SK-N-SH treated with all-trans-retinoic acid at 6 μM for 48 hours (cell line): Measurements from ENCODE around the gene ABCF2.

ENCODE experiments used
- ATAC-seq: fragments of 200-7000 bp; cut with Tn5 transposase; 3 replicates; pipeline ENCODE4 v1.9.1; 2020; ENCODE audit warnings: mild to moderate bottlenecking, moderate library complexity
- BACH2 ChIP-seq: fragments of 250-450 bp; sonication (Bioruptor Pico); IDR thresholded peaks from 2 replicates; pipeline ENCODE4 v1.9.0; 2021; ENCODE audit warnings: mild to moderate bottlenecking, borderline replicate concordance
- ESRRG ChIP-seq: fragments of 250-450 bp; sonication (Bioruptor Pico); IDR thresholded peaks from 2 replicates; pipeline ENCODE4 v1.6.1; 2021; ENCODE audit warnings: mild to moderate bottlenecking
- GLIS3 ChIP-seq: fragments of 250-450 bp; sonication (Bioruptor Pico); IDR thresholded peaks from 2 replicates; pipeline ENCODE4 v1.5.0; 2020; ENCODE audit warnings: mild to moderate bottlenecking, moderate library complexity
- ISL1 ChIP-seq: fragments of 250-450 bp; sonication (Bioruptor Pico); IDR thresholded peaks from 2 replicates; pipeline ENCODE4 v2.1.2; 2022; ENCODE audit warnings: mild to moderate bottlenecking, moderate library complexity
- OSR1 ChIP-seq: fragments of 250-450 bp; sonication (Bioruptor Pico); IDR thresholded peaks from 2 replicates; pipeline ENCODE4 v1.8.0; 2022; ENCODE audit warnings: moderate library complexity, mild to moderate bottlenecking, inconsistent platforms
- PPARA ChIP-seq: fragments of 250-450 bp; sonication (Bioruptor Pico); IDR thresholded peaks from 2 replicates; pipeline ENCODE4 v1.5.0; 2020; ENCODE audit warnings: mild to moderate bottlenecking, borderline replicate concordance
- RARB ChIP-seq: fragments of 250-450 bp; sonication (Bioruptor Pico); IDR thresholded peaks from 2 replicates; pipeline ENCODE4 v1.8.0; 2021; ENCODE audit warnings: mild to moderate bottlenecking, moderate library complexity
- TCF4 ChIP-seq: fragments of 250-450 bp; sonication (Bioruptor Pico); IDR thresholded peaks from 2 replicates; pipeline ENCODE4 v1.8.0; 2021; ENCODE audit warnings: mild to moderate bottlenecking, moderate library complexity, borderline replicate concordance
- TOX ChIP-seq: fragments of 250-450 bp; sonication (Bioruptor Pico); IDR thresholded peaks from 2 replicates; pipeline ENCODE4 v1.8.0; 2021; ENCODE audit warnings: mild to moderate bottlenecking, moderate library complexity, borderline replicate concordance
- ZC3H10 ChIP-seq: fragments of 250-450 bp; sonication (Bioruptor Pico); IDR thresholded peaks from 2 replicates; pipeline ENCODE4 v1.5.1; 2021; ENCODE audit warnings: mild to moderate bottlenecking, moderate library complexity
- ZFP30 ChIP-seq: fragments of 450-650 bp; formaldehyde crosslinking; IDR thresholded peaks from 2 replicates; pipeline ENCODE4 v1.5.0; 2022; ENCODE audit warnings: mild to moderate bottlenecking, moderate library complexity
- ZNF565 ChIP-seq: fragments of 450-650 bp; formaldehyde crosslinking; conservative IDR thresholded peaks from 2 replicates; pipeline ENCODE4 v1.5.0; 2020; ENCODE audit warnings: low read depth, mild to moderate bottlenecking, moderate library complexity
- ZNF70 ChIP-seq: fragments of 450-650 bp; formaldehyde crosslinking; IDR thresholded peaks from 2 replicates; pipeline ENCODE4 v1.5.0; 2020; ENCODE audit warnings: mild to moderate bottlenecking, moderate library complexity
- TF ChIP-seq, protein P1 (sequence below): fragments of 250-450 bp; sonication (Bioruptor Pico); IDR thresholded peaks from 2 replicates; pipeline ENCODE4 v1.5.0; 2020; ENCODE audit warnings: mild to moderate bottlenecking, moderate library complexity
- TF ChIP-seq, protein P2 (sequence below): fragments of 250-450 bp; sonication (Bioruptor Pico); IDR thresholded peaks from 2 replicates; pipeline ENCODE4 v1.8.0; 2021; ENCODE audit warnings: low read depth, mild to moderate bottlenecking, moderate library complexity, borderline replicate concordance
- TF ChIP-seq, protein P3 (sequence below): fragments of 250-450 bp; sonication (Bioruptor Pico); IDR thresholded peaks from 2 replicates; pipeline ENCODE4 v1.5.1; 2020; ENCODE audit warnings: low read depth, mild to moderate bottlenecking, moderate library complexity
- TF ChIP-seq, protein P4 (sequence below): fragments of 250-450 bp; sonication (Bioruptor Pico); IDR thresholded peaks from 2 replicates; pipeline ENCODE4 v1.5.1; 2021; ENCODE audit warnings: mild to moderate bottlenecking, moderate library complexity

ABCF2 gene

DNA sequence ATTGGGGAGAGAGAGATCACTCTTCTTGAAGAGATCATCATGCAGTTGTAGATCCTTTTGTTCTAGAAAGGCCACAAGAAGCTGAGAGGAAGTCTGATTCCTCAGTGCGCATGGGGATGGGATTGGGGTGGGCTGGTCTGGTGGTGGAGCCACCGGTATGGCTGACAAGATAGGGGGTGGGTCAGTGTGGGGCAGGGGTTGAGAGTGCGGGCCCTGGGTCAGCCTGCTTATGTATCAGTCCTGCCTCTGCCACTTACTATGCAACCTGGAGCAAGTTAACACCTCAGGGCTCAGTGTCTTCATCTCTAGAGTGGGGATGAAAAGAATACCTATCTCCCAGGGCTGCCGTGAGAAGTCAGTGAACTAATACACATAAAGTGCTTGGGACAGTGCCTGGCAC is 13.5 kb upstream of the ABCF2 start:
- TF ChIP-seq, protein P1, sequence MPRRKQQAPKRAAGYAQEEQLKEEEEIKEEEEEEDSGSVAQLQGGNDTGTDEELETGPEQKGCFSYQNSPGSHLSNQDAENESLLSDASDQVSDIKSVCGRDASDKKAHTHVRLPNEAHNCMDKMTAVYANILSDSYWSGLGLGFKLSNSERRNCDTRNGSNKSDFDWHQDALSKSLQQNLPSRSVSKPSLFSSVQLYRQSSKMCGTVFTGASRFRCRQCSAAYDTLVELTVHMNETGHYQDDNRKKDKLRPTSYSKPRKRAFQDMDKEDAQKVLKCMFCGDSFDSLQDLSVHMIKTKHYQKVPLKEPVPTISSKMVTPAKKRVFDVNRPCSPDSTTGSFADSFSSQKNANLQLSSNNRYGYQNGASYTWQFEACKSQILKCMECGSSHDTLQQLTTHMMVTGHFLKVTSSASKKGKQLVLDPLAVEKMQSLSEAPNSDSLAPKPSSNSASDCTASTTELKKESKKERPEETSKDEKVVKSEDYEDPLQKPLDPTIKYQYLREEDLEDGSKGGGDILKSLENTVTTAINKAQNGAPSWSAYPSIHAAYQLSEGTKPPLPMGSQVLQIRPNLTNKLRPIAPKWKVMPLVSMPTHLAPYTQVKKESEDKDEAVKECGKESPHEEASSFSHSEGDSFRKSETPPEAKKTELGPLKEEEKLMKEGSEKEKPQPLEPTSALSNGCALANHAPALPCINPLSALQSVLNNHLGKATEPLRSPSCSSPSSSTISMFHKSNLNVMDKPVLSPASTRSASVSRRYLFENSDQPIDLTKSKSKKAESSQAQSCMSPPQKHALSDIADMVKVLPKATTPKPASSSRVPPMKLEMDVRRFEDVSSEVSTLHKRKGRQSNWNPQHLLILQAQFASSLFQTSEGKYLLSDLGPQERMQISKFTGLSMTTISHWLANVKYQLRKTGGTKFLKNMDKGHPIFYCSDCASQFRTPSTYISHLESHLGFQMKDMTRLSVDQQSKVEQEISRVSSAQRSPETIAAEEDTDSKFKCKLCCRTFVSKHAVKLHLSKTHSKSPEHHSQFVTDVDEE (CRISPR knock-in tag), result no peak
- TF ChIP-seq, protein P2, sequence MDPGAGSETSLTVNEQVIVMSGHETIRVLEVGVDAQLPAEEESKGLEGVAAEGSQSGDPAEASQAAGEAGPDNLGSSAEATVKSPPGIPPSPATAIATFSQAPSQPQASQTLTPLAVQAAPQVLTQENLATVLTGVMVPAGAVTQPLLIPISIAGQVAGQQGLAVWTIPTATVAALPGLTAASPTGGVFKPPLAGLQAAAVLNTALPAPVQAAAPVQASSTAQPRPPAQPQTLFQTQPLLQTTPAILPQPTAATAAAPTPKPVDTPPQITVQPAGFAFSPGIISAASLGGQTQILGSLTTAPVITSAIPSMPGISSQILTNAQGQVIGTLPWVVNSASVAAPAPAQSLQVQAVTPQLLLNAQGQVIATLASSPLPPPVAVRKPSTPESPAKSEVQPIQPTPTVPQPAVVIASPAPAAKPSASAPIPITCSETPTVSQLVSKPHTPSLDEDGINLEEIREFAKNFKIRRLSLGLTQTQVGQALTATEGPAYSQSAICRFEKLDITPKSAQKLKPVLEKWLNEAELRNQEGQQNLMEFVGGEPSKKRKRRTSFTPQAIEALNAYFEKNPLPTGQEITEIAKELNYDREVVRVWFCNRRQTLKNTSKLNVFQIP (CRISPR knock-in tag), result no peak
- no peak for TF ChIP-seq ZNF70
- TF ChIP-seq TOX (CRISPR knock-in tag), result no peak
- TF ChIP-seq, protein P3, sequence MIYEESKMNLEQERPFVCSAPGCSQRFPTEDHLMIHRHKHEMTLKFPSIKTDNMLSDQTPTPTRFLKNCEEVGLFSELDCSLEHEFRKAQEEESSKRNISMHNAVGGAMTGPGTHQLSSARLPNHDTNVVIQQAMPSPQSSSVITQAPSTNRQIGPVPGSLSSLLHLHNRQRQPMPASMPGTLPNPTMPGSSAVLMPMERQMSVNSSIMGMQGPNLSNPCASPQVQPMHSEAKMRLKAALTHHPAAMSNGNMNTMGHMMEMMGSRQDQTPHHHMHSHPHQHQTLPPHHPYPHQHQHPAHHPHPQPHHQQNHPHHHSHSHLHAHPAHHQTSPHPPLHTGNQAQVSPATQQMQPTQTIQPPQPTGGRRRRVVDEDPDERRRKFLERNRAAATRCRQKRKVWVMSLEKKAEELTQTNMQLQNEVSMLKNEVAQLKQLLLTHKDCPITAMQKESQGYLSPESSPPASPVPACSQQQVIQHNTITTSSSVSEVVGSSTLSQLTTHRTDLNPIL (CRISPR knock-in tag), result no peak
- TF ChIP-seq, protein P4, sequence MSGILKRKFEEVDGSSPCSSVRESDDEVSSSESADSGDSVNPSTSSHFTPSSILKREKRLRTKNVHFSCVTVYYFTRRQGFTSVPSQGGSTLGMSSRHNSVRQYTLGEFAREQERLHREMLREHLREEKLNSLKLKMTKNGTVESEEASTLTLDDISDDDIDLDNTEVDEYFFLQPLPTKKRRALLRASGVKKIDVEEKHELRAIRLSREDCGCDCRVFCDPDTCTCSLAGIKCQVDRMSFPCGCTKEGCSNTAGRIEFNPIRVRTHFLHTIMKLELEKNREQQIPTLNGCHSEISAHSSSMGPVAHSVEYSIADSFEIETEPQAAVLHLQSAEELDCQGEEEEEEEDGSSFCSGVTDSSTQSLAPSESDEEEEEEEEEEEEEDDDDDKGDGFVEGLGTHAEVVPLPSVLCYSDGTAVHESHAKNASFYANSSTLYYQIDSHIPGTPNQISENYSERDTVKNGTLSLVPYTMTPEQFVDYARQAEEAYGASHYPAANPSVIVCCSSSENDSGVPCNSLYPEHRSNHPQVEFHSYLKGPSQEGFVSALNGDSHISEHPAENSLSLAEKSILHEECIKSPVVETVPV (CRISPR knock-in tag), result no peak
- no peak for TF ChIP-seq ISL1 (CRISPR knock-in tag)
- TF ChIP-seq GLIS3 (CRISPR knock-in tag), result no peak
- no peak for TF ChIP-seq PPARA
- TF ChIP-seq ESRRG (CRISPR knock-in tag), result no peak
- no peak for TF ChIP-seq BACH2 (CRISPR knock-in tag)
- TF ChIP-seq ZC3H10 (CRISPR knock-in tag), result no peak
- no peak for TF ChIP-seq ZFP30
- no peak for TF ChIP-seq TCF4 (CRISPR knock-in tag)
- TF ChIP-seq RARB, result no peak
- TF ChIP-seq OSR1 (CRISPR knock-in tag), result no peak
- TF ChIP-seq, all 23 proteins: peak for 0
- ATAC-seq, result no peak

DNA sequence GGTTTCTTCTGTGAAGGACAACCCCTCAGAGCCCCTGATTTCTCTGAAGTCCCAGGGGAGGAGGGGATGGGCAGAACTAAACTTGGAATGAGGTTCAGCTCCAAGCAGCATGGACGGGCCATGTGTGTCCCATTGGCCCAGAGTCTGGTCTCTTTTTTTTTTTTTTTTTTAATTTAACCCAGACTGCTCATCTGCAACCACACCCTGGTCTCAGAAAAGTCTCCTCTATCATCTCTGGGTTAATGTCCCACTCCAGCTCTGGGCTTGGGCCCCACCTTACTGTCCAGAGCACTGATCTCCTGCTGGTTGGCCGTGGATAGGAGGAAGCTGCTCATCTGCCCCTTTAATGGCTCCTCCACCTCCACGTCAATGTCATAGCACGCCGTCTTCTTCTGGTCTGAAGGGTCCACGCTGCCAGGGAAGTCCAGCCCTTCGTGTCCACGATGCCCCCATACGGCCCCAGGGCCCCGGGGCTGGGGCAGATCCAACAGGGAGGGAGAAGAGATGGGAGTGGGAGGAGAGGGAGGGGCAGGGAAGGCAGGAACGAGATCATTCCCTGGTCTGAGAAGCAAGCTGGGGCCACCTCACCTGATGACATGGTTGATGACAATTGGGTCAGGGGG is 12.9 kb upstream of the ABCF2 start:
- ATAC-seq, result no peak
- TF ChIP-seq, protein P2 (CRISPR knock-in tag), result no peak
- TF ChIP-seq, protein P3 (CRISPR knock-in tag), result no peak
- no peak for TF ChIP-seq TOX (CRISPR knock-in tag)
- no peak for TF ChIP-seq PPARA
- TF ChIP-seq ZNF565 (CRISPR knock-in tag), result no peak
- TF ChIP-seq, protein P1 (CRISPR knock-in tag), result no peak
- TF ChIP-seq ISL1 (CRISPR knock-in tag), result no peak
